GM12874 (cell line): ENCODE measurements around the gene C19orf85.

Experiments
- TF ChIP-seq, protein P1 (sequence below): IDR thresholded peaks from 2 replicates; pipeline ENCODE4 v1.5.1; 2011; ENCODE audit warnings: low read depth, mild to moderate bottlenecking, control low read depth, low read length, moderate library complexity; ENCODE audit not compliant: insufficient read depth

The C19orf85 gene

DNA sequence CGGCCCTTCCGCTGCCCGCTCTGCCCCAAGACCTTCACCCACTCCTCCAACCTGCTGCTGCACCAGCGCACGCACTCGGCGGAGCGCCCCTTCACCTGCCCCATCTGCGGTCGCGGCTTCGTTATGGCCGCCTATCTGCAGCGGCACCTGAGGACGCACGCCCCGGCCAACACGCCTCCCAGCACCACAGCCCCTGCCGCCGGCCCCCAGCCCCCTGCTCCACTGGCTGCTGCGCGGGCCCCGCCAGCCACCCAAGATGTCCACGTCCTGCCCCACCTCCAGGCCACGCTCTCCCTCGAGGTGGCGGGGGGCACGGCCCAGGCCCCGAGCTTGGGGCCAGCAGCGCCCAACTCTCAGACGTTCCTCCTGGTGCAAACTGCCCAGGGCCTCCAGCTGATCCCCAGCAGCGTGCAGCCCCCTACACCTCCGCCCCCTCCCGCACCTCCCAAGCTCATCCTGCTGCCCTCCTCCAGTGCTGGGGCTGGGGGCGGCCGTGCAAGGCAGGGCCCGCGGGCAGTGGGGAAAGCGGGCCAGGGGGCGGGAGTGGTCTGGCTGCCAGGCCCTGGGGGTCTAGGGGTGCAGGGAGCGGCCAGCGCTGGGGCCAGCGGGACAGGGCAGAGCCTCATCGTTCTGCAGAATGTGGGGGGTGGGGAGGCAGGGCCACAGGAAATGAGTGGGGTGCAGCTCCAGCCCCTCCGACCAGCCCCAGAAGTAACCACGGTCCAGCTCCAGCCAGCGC, 18.6 kb upstream of the C19orf85 start:
- TF ChIP-seq, protein P1, sequence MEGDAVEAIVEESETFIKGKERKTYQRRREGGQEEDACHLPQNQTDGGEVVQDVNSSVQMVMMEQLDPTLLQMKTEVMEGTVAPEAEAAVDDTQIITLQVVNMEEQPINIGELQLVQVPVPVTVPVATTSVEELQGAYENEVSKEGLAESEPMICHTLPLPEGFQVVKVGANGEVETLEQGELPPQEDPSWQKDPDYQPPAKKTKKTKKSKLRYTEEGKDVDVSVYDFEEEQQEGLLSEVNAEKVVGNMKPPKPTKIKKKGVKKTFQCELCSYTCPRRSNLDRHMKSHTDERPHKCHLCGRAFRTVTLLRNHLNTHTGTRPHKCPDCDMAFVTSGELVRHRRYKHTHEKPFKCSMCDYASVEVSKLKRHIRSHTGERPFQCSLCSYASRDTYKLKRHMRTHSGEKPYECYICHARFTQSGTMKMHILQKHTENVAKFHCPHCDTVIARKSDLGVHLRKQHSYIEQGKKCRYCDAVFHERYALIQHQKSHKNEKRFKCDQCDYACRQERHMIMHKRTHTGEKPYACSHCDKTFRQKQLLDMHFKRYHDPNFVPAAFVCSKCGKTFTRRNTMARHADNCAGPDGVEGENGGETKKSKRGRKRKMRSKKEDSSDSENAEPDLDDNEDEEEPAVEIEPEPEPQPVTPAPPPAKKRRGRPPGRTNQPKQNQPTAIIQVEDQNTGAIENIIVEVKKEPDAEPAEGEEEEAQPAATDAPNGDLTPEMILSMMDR: no peak

DNA sequence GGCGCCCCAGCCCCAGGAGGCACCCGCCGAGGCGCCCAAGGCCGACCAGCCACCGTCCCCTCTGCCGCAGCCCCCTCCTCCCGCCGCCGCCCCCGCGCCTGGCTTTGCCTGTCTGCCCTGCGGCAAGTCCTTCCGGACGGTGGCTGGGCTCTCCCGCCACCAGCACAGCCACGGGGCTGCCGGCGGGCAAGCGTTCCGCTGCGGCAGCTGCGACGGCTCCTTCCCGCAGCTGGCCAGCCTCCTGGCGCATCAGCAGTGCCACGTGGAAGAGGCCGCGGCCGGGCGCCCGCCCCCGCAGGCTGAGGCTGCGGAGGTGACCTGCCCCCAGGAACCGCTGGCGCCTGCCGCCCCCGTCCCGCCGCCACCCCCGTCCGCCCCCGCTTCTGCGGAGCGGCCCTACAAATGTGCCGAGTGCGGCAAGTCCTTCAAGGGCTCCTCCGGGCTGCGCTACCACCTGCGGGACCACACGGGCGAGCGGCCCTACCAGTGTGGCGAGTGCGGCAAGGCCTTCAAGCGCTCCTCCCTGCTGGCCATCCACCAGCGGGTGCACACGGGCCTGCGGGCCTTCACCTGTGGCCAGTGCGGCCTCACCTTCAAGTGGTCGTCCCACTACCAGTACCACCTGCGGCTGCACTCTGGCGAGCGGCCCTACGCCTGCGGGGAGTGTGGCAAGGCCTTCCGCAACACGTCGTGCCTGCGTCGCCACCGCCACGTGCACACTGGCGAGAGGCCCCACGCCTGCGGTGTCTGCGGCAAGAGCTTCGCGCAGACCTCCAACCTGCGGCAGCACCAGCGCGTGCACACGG, 17.8 kb upstream of the C19orf85 start:
- TF ChIP-seq, protein P1: no peak

DNA sequence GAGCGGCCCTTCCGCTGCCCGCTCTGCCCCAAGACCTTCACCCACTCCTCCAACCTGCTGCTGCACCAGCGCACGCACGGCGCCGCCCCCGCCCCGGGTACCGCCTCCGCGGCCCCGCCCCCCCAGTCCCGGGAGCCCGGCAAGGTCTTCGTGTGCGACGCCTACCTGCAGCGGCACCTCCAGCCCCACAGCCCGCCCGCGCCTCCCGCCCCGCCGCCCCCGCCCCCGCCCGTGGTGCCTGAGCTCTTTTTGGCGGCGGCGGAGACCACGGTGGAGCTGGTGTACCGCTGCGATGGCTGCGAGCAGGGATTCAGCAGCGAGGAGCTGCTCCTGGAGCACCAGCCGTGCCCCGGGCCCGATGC, 17.2 kb upstream of the C19orf85 start:
- TF ChIP-seq, protein P1: no peak

DNA sequence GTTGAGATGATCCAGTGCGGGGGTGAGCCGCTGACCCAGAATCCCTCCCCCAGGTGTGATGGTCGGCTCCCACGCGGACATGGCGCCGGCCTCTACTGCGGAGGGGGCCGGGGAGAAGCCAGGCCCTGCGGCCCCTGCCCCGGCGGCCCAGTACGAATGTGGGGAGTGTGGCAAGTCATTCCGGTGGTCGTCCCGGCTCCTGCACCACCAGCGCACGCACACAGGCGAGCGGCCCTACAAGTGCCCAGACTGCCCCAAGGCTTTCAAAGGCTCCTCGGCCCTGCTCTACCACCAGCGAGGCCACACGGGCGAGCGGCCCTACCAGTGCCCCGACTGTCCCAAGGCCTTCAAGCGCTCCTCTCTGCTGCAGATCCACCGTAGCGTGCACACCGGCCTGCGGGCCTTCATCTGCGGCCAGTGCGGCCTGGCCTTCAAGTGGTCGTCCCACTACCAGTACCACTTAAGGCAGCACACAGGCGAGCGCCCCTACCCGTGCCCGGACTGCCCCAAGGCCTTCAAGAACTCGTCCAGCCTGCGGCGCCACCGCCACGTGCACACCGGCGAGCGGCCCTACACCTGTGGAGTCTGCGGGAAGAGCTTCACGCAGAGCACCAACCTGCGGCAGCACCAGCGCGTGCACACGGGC, 16.7 kb upstream of the C19orf85 start:
- TF ChIP-seq, protein P1: no peak

DNA sequence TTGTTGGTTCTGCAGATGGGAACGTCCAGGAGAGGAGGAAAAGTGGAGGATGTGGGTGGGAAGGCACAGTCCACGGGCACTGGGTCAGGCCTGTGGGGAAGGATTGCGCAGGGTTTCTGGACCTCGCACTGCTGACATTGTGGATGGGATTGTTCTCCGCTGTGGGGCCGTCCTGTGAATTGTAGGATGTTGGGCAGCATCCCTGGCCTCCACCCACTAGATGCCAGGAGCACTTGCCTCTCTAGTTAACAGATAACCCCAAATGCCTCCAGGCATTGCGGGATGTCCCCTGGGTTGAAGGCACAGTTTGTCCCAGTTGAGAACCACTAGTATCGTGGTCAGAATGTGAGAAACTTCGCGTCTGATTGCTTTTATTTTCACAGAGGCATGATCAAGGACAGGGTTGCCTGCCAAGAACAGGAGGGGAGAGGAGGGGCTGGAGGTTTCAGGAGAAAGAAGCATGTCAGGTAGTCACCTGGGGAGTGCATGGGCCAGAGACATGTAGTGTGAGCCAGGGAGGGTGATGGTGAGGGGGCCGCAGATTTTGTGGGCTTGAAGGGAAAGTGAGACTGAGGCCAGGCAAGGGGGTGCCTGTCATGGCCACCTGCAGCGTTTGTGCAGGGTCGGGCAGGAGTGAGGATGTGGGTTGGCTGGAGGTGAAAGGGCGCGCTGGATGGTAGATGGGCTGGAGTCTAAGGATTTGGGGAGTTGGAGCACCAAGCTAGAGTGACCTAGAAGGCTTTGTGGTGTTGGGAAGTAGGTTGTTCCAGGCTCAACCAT, 15.1 kb upstream of the C19orf85 start:
- TF ChIP-seq, protein P1: no peak

DNA sequence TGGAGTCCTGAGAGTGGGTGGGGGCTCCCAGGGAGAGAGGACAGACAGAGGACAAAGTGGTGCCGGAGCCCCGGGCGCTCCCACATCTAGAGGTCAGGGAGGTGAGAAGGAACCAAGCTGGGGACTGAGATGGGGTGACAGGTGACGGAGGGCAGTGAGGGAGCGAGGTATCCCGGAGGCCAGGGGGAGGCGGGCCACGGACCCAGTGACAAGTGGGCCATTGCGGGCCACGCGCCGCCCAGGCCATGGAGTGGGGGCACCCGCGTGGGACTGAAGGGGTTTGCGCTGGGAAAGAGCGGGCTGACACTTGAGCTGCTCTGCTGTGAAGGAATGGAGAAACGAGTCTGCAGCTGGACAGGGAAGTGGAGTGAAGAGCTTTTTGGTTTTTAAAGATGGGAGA, 14.5 kb upstream of the C19orf85 start:
- TF ChIP-seq, protein P1: no peak

DNA sequence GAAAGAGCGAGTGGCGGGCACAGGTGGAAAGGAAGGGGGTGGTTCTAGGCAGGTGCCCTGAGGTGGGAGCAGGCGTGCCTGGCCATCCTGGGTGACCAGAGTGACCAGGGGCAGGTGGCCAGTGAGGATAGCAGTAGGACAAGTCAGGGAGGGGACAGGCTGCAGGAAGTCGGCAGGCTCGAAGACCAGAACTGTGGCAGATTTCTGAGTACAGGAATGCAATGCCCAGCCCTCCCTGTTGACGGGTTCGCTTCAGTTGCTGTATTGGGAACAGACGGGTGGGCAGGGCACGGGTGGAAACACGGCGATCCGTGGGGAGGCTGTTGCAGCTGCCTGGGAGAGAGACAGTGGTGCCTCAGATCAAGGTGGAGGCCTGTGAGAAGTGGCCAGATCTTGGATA, 13.8 kb upstream of the C19orf85 start:
- TF ChIP-seq, protein P1: no peak
